PC-9 (cell line): ENCODE data around the gene SPACA7. TPM values are rescaled to one million over a fixed set of nuclear protein-coding genes. Genes with fewer than 3 reads are reported as not detected.
"Not testable (repeated sequence)": the region's sequence is repeated elsewhere in the genome, so short reads cannot be mapped to it uniquely, and the experiment has no call there.

Experiments used
- BruUV-seq: library from RNA; stranded (reverse); fragments of 400-500 nt; replicated peaks from 2 replicates; lab custom pipeline; 2021; lab: Mats Ljungman, UMichigan
- CTCF ChIA-PET: fragments of 300-600 bp; sonication (Branson Sonifier 250); formaldehyde crosslinking; loops from one replicate; lab custom pipeline; 2022; ENCODE audit warnings: antibody characterized with exemption; lab: Charles Lee
- POLR2A ChIA-PET: fragments of 300-600 bp; sonication (Branson Sonifier 250); formaldehyde crosslinking; loops from one replicate; lab custom pipeline; 2022; ENCODE audit warnings: antibody characterized with exemption; ENCODE audit not compliant: unreplicated experiment; lab: Charles Lee
- DNase-seq, 2 experiments: peaks; one replicate each; pipeline versions ENCODE4 v3.0.0 to v3.0.0-alpha.2; 2015 to 2022; ENCODE audit warnings: mixed read lengths in 1 of 2
- H2AFZ ChIP-seq: fragments of 200-600 bp; sonication (generic); 2 replicates; pipeline ENCODE4 v1.8.1; 2017; ENCODE audit warnings: antibody characterized with exemption
- H3F3A ChIP-seq: fragments of 200-600 bp; sonication (generic); 2 replicates; pipeline ENCODE4 v1.8.1; 2017; ENCODE audit warnings: antibody characterized with exemption, mild to moderate bottlenecking, low read depth; ENCODE audit not compliant: insufficient read depth
- H3K27ac ChIP-seq: fragments of 200-600 bp; sonication (generic); 2 replicates; pipeline ENCODE4 v1.6.1; 2016; ENCODE audit warnings: mixed run types
- H3K27me3 ChIP-seq: fragments of 200-600 bp; sonication (generic); 2 replicates; pipeline ENCODE4 v1.6.1; 2016; ENCODE audit warnings: low read depth, mixed run types; ENCODE audit not compliant: insufficient read depth
- H3K36me3 ChIP-seq: fragments of 200-600 bp; sonication (generic); 2 replicates; pipeline ENCODE4 v1.6.1; 2016; ENCODE audit warnings: low read depth, mixed run types
- H3K4me1 ChIP-seq: fragments of 200-600 bp; sonication (generic); replicated peaks from 2 replicates; pipeline ENCODE4 v1.6.1; 2016; ENCODE audit warnings: mixed run types; ENCODE audit not compliant: insufficient read depth
- H3K4me2 ChIP-seq: fragments of 200-600 bp; sonication (generic); 2 replicates; pipeline ENCODE4 v1.6.1; 2017; ENCODE audit warnings: mixed run types
- H3K4me3 ChIP-seq: fragments of 200-600 bp; sonication (generic); 2 replicates; pipeline ENCODE4 v1.6.1; 2016; ENCODE audit warnings: mixed run types
- H3K79me2 ChIP-seq: fragments of 200-600 bp; sonication (generic); 2 replicates; pipeline ENCODE4 v1.6.1; 2017; ENCODE audit warnings: low read depth, mixed run types
- H3K9me2 ChIP-seq: fragments of 200-600 bp; sonication (generic); 2 replicates; pipeline ENCODE4 v1.8.1; 2017; ENCODE audit warnings: mild to moderate bottlenecking; ENCODE audit not compliant: insufficient read depth
- H3K9me3 ChIP-seq: fragments of 200-600 bp; sonication (generic); 2 replicates; pipeline ENCODE4 v1.8.1; 2016; ENCODE audit warnings: low read depth; ENCODE audit not compliant: insufficient read depth
- H4K20me1 ChIP-seq: fragments of 200-600 bp; sonication (generic); 2 replicates; pipeline ENCODE4 v1.8.1; 2017; ENCODE audit not compliant: insufficient read depth
- EZH2 ChIP-seq: fragments of 200-600 bp; sonication (generic); IDR thresholded peaks from 2 replicates; pipeline ENCODE4 v1.8.0; 2017; ENCODE audit warnings: antibody characterized with exemption, low read depth
- intact Hi-C: fragments of 100-400 bp; cut with micrococcal nuclease; formaldehyde crosslinking; loops from one replicate; pipeline ENCODE4 v1.10.0; 2022; ENCODE audit not compliant: unreplicated experiment
- total RNA-seq: library from RNA; stranded (reverse); gene quantifications from 2 replicates; pipeline ENCODE4 v1.2.3, GENCODE V29; 2021
- TF ChIP-seq, protein P1 (sequence below): fragments of 200-600 bp; sonication (generic); conservative IDR thresholded peaks from 2 replicates; pipeline ENCODE4 v1.6.1; 2017; ENCODE audit warnings: mixed run types, antibody characterized with exemption, mild to moderate bottlenecking, moderate library complexity

SPACA7 gene
- total RNA-seq, 1 experiment from 2014 or later, result not detected

DNA sequence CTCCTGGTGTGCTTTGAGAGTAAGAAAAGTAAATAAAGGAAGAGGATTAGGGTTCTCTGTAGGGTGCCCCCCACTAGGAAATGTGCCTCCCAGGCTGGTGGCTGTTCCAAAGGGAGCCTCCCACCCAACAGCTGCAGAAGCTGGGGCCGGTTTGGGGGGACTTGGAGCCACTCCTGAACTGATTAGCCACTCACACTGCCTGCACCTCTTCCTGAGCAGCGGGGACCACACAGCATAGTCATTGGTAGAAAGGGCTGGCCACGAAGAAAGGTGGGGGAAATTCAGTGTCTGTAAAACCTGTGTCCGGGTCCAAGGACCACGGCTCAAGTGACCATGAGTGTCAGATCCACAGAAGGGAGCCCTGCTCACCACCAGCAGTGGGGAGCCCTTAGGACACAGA is 55.6 kb downstream of the SPACA7 start:
- peaks cover 7% of the 10 kb centered on the region for H3K9me3 ChIP-seq

DNA sequence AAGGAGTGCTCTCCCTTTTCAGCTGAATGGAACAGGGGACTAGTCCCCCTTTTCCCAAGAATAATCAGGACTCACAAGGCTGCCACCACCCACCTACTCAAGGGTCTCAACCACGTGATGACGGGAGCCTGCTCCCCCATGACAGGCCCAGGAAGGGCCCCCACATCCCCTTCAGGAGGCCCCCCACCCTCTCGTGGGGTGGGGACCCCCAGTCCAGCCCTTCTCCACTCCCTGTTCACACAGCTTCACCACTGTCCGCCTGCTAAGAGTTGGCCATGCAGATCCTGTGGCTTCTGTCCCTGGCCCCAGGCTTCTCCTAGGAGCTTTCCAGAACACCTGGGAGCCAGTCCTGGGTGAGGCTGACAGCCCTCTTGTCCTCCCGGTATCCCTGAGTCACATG is 56.6 kb downstream of the SPACA7 start:
- H3K9me2 ChIP-seq, H3K4me1 ChIP-seq, BruUV-seq, H3K79me2 ChIP-seq, H3F3A ChIP-seq, POLR2A ChIA-PET, DNase-seq, H3K9me3 ChIP-seq, H4K20me1 ChIP-seq, CTCF ChIA-PET, H3K27ac ChIP-seq, intact Hi-C loops, H3K4me3 ChIP-seq, H3K4me2 ChIP-seq, H2AFZ ChIP-seq, H3K36me3 ChIP-seq: not testable (repeated sequence)
- H3K27me3 ChIP-seq, result peaks cover 69% of the 10 kb centered on the region

More for the DNA sequence above, 55.6 kb downstream of the SPACA7 start:
- Histone ChIP-seq H3K4me1 (no peaks in the 10 kb centered on the region), H3K36me3 (no peaks in the 10 kb centered on the region), H3K4me2 (no peak overlapping the region), H3K27me3 (peaks cover 74% of the 10 kb centered on the region), H3K27ac (no peak overlapping the region), H3F3A (no peaks in the 10 kb centered on the region), H3K79me2 (no peaks in the 10 kb centered on the region), H4K20me1 (no peaks in the 10 kb centered on the region), H3K9me2 (no peaks in the 10 kb centered on the region), H2AFZ (no peak overlapping the region), H3K4me3 (no peak overlapping the region)
- ChIA-PET CTCF (no interaction called here), POLR2A (no interaction called here)
- BruUV-seq, result no TSS peak
- no peak for DNase-seq
- intact Hi-C loops, result no loop called here
- TF ChIP-seq EZH2, result no peak
- TF ChIP-seq, protein P1, sequence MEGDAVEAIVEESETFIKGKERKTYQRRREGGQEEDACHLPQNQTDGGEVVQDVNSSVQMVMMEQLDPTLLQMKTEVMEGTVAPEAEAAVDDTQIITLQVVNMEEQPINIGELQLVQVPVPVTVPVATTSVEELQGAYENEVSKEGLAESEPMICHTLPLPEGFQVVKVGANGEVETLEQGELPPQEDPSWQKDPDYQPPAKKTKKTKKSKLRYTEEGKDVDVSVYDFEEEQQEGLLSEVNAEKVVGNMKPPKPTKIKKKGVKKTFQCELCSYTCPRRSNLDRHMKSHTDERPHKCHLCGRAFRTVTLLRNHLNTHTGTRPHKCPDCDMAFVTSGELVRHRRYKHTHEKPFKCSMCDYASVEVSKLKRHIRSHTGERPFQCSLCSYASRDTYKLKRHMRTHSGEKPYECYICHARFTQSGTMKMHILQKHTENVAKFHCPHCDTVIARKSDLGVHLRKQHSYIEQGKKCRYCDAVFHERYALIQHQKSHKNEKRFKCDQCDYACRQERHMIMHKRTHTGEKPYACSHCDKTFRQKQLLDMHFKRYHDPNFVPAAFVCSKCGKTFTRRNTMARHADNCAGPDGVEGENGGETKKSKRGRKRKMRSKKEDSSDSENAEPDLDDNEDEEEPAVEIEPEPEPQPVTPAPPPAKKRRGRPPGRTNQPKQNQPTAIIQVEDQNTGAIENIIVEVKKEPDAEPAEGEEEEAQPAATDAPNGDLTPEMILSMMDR, result no peak

DNA sequence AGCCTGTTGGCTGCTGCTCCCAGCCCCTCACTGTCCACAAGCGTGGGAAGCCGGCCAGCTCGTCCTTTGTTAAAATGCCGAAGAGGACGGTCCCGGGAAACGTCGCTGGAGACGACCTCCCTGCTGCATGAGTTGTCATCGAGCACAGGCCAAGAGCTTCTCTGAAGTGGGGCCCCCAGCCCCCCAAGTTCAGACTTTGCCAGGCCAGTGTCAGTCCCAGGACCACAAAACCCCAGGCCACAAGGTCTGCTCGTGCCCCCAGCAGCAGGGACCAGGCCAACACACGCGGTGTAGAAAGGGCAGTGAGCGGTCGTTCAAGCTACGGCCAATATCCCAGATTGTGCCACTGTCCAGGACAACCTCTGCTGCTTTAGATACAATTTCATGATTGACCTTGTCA is 57.4 kb downstream of the SPACA7 start:
- CTCF ChIA-PET, intact Hi-C loops, H3K4me2 ChIP-seq, BruUV-seq, H3K9me2 ChIP-seq, H3K27ac ChIP-seq, H3K36me3 ChIP-seq, H3F3A ChIP-seq, H3K4me1 ChIP-seq, H3K79me2 ChIP-seq, DNase-seq, H4K20me1 ChIP-seq, H2AFZ ChIP-seq, H3K4me3 ChIP-seq: not testable (repeated sequence)
- H3K9me3 ChIP-seq, result peaks cover 13% of the 10 kb centered on the region
- peaks cover 75% of the 10 kb centered on the region for H3K27me3 ChIP-seq
- POLR2A ChIA-PET, result interaction anchor here (0.6 kb wide), 1 partner anchor 775 kb away, joined by 3 read pairs; the partner anchor contains the start of gene PCID2

DNA sequence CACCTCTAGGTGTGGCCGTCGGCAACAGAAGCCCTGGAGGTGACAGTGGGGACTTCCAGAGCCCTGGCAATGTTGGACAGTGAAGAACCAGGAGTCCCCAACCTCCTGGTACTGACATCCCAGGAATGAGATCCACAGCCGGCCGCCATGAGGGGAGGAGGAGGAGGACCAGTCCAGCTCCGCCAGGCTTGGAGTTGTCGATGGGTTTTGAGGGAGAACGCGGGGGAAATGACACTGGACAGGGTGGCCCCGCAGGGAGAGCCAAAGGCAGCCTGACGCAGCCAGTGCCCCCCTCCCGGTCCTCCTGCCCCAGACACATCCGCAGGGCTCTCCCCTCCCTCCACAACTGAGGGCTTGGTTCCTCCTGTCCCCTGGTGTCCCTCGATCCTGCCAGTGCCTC is 57.9 kb downstream of the SPACA7 start:
- no peak overlapping the region for H2AFZ ChIP-seq
- TF ChIP-seq, protein P1, result no peak
- TF ChIP-seq EZH2, result no peak
- no peaks in the 10 kb centered on the region for H3K36me3 ChIP-seq
- POLR2A ChIA-PET, result no interaction called here
- BruUV-seq, result no TSS peak
- H3K4me2 ChIP-seq, result no peak overlapping the region
- H3K9me3 ChIP-seq, result peaks cover 9% of the 10 kb centered on the region
- H3F3A ChIP-seq, result no peaks in the 10 kb centered on the region
- H3K4me3 ChIP-seq, result no peak overlapping the region
- intact Hi-C loops, result no loop called here
- no peaks in the 10 kb centered on the region for H3K4me1 ChIP-seq
- no peak for DNase-seq
- no peaks in the 10 kb centered on the region for H3K79me2 ChIP-seq
- no peaks in the 10 kb centered on the region for H4K20me1 ChIP-seq
- H3K27me3 ChIP-seq, result peaks cover 79% of the 10 kb centered on the region
- H3K27ac ChIP-seq, result no peak overlapping the region
- H3K9me2 ChIP-seq, result no peaks in the 10 kb centered on the region
- CTCF ChIA-PET, result no interaction called here
